Upper lobe of left lung (tissue), 4 donors: ENCODE measurements around the gene PDE8A.

Experiments used
- CTCF ChIP-seq, 6 experiments: fragments of 450-650 bp in 4 of 6; fragments of 200-600 bp in 2 of 6; sonication (generic) in 2 of 6; IDR thresholded peaks; one replicate each; pipeline ENCODE4 v1.5.1; 2016 to 2019; ENCODE audit warnings: antibody characterized with exemption in 6 of 6
- EP300 ChIP-seq, 4 donors: sonication (generic); formaldehyde crosslinking; IDR thresholded peaks; one replicate each; pipeline ENCODE4 v1.5.1; 2017; ENCODE audit warnings: antibody characterized with exemption in 4 of 4, control low read depth in 2 of 4
- POLR2A ChIP-seq, 4 donors: fragments of 450-650 bp; IDR thresholded peaks; one replicate each; pipeline ENCODE4 v1.5.1; 2016 to 2017; ENCODE audit warnings: antibody characterized with exemption in 4 of 4, mild to moderate bottlenecking in 2 of 4

GRCh38 chr15:85024509-85025336 is 43.1 kb downstream of the PDE8A start:
- TF ChIP-seq POLR2A (IDR thresholded peaks at IDR 0.05) (no peak), CTCF (IDR thresholded peaks at IDR 0.05) (no peak), EP300 (IDR thresholded peaks at IDR 0.05) (no peak)
